Urinary bladder (tissue), 4 donors: ENCODE measurements around the gene FMC1. TPM values are rescaled to one million over a fixed set of nuclear protein-coding genes. Genes with fewer than 3 reads are reported as not detected.

Source experiments
- DNase-seq: peaks from one replicate; pipeline ENCODE4 v3.0.0-alpha.2; 2015; ENCODE audit errors: extremely low spot score
- H3K27ac ChIP-seq: one replicate; pipeline ENCODE4 v1.5.1; 2013; ENCODE audit warnings: low read depth, mild to moderate bottlenecking, moderate library complexity
- H3K36me3 ChIP-seq: one replicate; pipeline ENCODE4 v1.6.1; 2013; ENCODE audit warnings: mild to moderate bottlenecking, moderate library complexity; ENCODE audit not compliant: insufficient read depth
- H3K4me1 ChIP-seq: one replicate; pipeline ENCODE4 v1.6.1; 2013; ENCODE audit warnings: mild to moderate bottlenecking, moderate library complexity; ENCODE audit not compliant: insufficient read depth
- H3K4me3 ChIP-seq: one replicate; pipeline ENCODE4 v1.5.1; 2013; ENCODE audit warnings: low read depth, low read length
- WGBS: extraction: QIAGEN DNeasy Blood & Tissue Kit; methylation state at CpG from one replicate; pipeline ENCODE4 v1.1.7; 2013; 5-methylcytosine and 5-hydroxymethylcytosine counted together
- polyA plus RNA-seq: library from polyadenylated mRNA; stranded (reverse); fragments of 200-250 nt; gene quantifications from one replicate; pipeline ENCODE4 v1.2.3, GENCODE V29; 2013
- small RNA-seq: library from RNA; depleted of rRNA; stranded (forward); fragments of <200 nt; gene quantifications from one replicate; pipeline ENCODE3, GENCODE V24; 2014
- total RNA-seq: library from RNA; depleted of rRNA; stranded (reverse); fragments of >200 nt; gene quantifications from one replicate; pipeline ENCODE4 v1.2.3, GENCODE V29; 2014
- donor health status: healthy with polysubstance abuse.
- donor health status: healthy.

Gene FMC1
- total and polyA plus RNA-seq, 2 donors = 15.1 to 34.0 TPM

DNA sequence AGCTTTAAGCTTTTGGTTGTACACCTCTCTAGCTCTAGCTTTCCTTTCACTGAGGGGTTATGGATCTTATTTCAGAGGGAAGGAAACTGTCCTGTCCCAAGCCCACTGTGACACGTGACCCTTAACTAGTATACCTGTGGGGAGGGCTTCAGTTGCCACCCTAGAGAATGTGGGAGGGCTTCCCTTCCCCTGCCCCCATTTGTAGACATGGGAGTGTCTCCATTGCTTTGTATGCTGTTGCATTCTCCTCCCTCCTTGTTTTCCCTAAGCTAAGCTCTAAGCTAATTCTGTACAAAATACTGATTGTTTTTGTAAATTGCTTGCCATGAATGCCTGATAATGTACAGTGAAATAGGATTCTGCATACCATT is 29.8 kb downstream of the FMC1 start:
- 90% methylated on average over 1 of the region's 1 CpG for WGBS
- Histone ChIP-seq H3K36me3 (no peaks in the 10 kb centered on the region), H3K4me1 (no peaks in the 10 kb centered on the region), H3K4me3 (no peak overlapping the region), H3K27ac (no peak overlapping the region)
- no peak for DNase-seq

GRCh38 chr7:139374246-139374645 is 33.1 kb downstream of the FMC1 start:
- Histone ChIP-seq H3K4me3 (no peak overlapping the region), H3K36me3 (no peaks in the 10 kb centered on the region), H3K4me1 (no peaks in the 10 kb centered on the region), H3K27ac (no peak overlapping the region)
- 87% methylated on average over 6 of the region's 6 CpGs for WGBS
- no peak for DNase-seq

DNA sequence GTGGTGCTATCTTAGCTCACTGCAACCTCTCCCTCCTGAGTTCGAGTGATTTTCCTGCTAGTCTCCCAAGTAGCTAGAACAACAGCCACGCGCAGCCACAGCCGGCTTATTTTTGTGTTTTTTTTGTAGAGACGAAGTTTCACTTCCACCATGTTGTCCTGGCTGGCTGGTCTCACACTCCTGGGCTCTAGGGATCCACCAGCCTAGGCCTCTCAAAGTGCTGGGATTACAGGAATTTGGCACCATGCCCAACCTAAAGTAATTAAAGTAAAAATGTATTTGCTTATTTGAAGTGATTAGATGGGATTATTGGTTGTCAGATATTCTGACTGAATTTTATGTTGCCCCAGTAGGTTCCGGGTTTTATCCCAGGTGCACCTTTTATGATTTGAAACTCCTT is 41.3 kb downstream of the FMC1 start:
- Histone ChIP-seq H3K4me3 (no peak overlapping the region), H3K36me3 (no peaks in the 10 kb centered on the region), H3K27ac (no peak overlapping the region), H3K4me1 (no peaks in the 10 kb centered on the region)
- 93% methylated on average over 6 of the region's 6 CpGs for WGBS
- no peak for DNase-seq

DNA sequence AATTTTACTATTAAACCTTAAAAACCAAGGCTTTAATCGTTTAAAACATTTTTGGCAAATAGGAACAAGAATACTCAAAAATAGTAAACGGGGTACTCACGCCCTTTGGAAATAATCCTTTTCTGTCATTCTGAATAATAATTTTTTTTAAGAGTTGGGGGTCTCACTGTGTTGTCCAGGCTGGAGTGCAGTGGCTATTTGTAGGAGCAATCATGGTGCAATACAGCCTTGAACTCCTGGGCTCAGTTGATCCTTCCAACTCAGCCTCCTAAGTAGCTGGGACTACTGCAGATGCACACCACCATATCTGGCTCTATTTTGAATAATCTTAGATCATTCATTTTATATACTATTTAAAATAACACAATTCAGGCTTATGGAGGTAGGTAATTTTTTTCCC is 43.5 kb downstream of the FMC1 start:
- DNase-seq = no peak
- no peak overlapping the region for H3K4me3 ChIP-seq
- H3K27ac ChIP-seq = no peak overlapping the region
- no peaks in the 10 kb centered on the region for H3K4me1 ChIP-seq
- 97% methylated on average over 3 of the region's 3 CpGs for WGBS
- H3K36me3 ChIP-seq = no peaks in the 10 kb centered on the region

DNA sequence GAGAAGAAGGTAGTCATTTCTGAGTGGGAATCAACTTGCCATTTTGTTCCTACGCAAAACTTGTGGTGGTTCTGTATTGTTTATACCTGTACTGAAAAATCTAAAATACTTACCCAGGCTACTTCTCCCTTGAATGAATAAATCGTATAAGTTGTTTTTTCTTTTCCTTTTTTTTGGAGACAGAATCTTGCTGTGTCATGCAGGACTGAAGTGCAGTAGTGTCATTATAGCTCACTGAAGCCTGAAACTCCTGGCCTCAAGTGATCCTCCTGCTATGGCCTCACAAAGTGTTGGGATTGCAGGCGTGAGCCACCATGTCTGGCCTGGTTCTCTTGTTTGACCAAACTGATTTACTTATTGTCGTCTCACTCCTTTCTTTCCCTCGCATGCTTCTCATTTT is 46.5 kb downstream of the FMC1 start:
- no peak for DNase-seq
- 88% methylated on average over 5 of the region's 5 CpGs for WGBS
- no peaks in the 10 kb centered on the region for H3K36me3 ChIP-seq
- H3K4me1 ChIP-seq = no peaks in the 10 kb centered on the region
- no peak overlapping the region for H3K27ac ChIP-seq
- H3K4me3 ChIP-seq = no peak overlapping the region

GRCh38 chr7:139389091-139389490 is 48.0 kb downstream of the FMC1 start:
- WGBS = 91% methylated on average over 3 of the region's 3 CpGs
- no peak for DNase-seq
- Histone ChIP-seq H3K36me3 (no peaks in the 10 kb centered on the region), H3K4me1 (no peaks in the 10 kb centered on the region), H3K4me3 (no peak overlapping the region), H3K27ac (no peak overlapping the region)

GRCh38 chr7:139389774-139390173 is 48.6 kb downstream of the FMC1 start:
- Histone ChIP-seq H3K4me3 (no peak overlapping the region), H3K27ac (no peak overlapping the region), H3K36me3 (no peaks in the 10 kb centered on the region), H3K4me1 (no peaks in the 10 kb centered on the region)
- DNase-seq = no peak
- over 99% methylated on average over 2 of the region's 2 CpGs for WGBS

DNA sequence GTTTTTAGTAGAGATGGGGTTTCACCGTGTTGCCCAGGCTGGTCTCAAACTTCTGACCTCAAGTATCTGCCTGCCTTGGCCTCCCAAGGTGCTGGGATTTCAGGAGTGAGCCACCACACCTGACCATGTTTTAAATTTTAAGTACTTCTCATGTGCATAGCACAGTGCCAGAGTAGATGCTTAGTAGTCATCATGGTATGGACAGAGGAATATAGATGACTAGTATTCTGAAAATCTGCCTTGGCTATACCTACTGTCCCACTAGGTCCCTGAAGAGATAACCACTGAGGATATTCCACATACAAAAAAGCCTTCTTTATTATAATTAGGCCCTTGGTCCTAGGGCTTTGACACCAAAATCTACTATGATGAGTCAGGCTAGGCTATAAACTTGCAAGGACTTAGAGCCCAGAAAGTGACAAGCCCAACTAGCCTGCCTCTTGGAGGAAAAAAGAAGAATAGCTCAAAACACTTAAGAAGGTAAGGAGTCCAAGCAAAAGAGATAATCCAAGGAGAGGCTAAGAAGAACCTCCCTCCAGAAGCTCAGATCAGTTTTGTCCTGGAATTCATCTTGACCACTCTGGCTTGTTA is 52.6 kb downstream of the FMC1 start:
- no peak for DNase-seq
- Histone ChIP-seq H3K4me1 (no peaks in the 10 kb centered on the region), H3K36me3 (no peaks in the 10 kb centered on the region), H3K27ac (no peak overlapping the region), H3K4me3 (no peak overlapping the region)
- WGBS = 89% methylated on average over 1 of the region's 1 CpG

DNA sequence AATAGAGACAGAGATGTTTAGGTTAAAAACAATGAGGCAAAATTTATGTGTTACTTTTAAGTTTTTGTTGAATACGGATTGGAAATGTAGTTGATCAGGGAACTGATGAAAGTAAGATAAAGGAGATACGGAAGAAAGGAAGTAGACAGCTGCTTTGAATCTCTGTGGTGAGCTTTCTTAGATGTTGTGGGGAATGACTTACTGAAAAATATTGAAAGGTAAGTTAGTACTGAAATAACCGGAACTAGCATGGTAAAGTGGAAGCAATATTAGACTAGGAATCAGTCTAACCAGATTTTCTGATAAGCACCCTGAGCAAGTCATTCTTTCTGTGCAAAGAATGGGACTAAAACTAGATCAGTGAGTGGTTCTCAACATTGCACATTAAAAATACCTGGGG is 53.4 kb downstream of the FMC1 start:
- Histone ChIP-seq H3K27ac (no peak overlapping the region), H3K36me3 (no peaks in the 10 kb centered on the region), H3K4me3 (no peak overlapping the region), H3K4me1 (no peaks in the 10 kb centered on the region)
- WGBS = 83% methylated on average over 3 of the region's 3 CpGs
- no peak for DNase-seq

Small RNA genes lying within 50 kb of the gene (small RNA-seq; reads per million reads assigned to genes)
- not detected for gene RNU6-206P

Other genes starting within 250 kb of the FMC1 start
- 39.5 TPM for gene ZC3HAV1, start 231.6 kb upstream of the FMC1 start, total RNA-seq
- 10.2 TPM for gene ZC3HAV1, start 231.6 kb upstream of the FMC1 start, polyA plus RNA-seq
- gene UBN2, start 110.1 kb upstream of the FMC1 start, total RNA-seq = 28.1 TPM
- gene UBN2, start 110.1 kb upstream of the FMC1 start, polyA plus RNA-seq = 3.1 TPM
- gene LUC7L2, start 18.6 kb downstream of the FMC1 start, total RNA-seq = 94.0 TPM
- gene LUC7L2, start 18.6 kb downstream of the FMC1 start, polyA plus RNA-seq = 54.0 TPM
- not detected for gene KLRG2, start 142.3 kb downstream of the FMC1 start, total RNA-seq
- 0.09 TPM for gene KLRG2, start 142.3 kb downstream of the FMC1 start, polyA plus RNA-seq
- 0.32 TPM for gene CLEC2L, start 182.3 kb downstream of the FMC1 start, total RNA-seq
- gene CLEC2L, start 182.3 kb downstream of the FMC1 start, polyA plus RNA-seq = 0.08 TPM